ENCODE measurements around the gene SYPL1.

The SYPL1 gene

DNA sequence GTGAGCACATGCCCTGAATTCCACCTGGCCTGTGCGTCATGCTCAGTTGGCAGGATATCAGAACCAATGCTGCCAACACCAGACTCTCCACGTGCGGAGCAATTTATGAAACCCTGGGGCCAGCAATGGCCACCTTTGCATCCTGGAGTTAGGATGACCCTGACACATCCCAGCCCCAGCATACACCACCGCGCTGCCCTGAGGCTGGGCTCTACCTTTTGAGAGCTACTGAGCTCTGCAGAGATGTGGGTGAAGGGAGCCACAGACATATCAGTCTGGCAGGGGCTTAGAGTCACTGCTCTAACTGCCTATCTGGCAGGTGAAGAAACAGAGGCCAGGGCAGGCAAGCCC lies 41.9 kb downstream of the SYPL1 start:
- no peak overlapping the region for H3K4me3 ChIP-seq (ENCODE audit: low read depth, low read length)
- H3K36me3 ChIP-seq (ENCODE audit: control insufficient read depth, insufficient read depth, low read length) = no peaks in the 10 kb centered on the region
- no peaks in the 10 kb centered on the region for H3K9me3 ChIP-seq (ENCODE audit: control insufficient read depth, insufficient read depth, low read length)
- no peak overlapping the region for H3K9ac ChIP-seq (ENCODE audit: low read depth, low read length)
- no peaks in the 10 kb centered on the region for H3K4me1 ChIP-seq (ENCODE audit: control insufficient read depth, insufficient read depth, low read length)
- H3K27me3 ChIP-seq (ENCODE audit: control insufficient read depth, insufficient read depth, low read length) = no peaks in the 10 kb centered on the region

DNA sequence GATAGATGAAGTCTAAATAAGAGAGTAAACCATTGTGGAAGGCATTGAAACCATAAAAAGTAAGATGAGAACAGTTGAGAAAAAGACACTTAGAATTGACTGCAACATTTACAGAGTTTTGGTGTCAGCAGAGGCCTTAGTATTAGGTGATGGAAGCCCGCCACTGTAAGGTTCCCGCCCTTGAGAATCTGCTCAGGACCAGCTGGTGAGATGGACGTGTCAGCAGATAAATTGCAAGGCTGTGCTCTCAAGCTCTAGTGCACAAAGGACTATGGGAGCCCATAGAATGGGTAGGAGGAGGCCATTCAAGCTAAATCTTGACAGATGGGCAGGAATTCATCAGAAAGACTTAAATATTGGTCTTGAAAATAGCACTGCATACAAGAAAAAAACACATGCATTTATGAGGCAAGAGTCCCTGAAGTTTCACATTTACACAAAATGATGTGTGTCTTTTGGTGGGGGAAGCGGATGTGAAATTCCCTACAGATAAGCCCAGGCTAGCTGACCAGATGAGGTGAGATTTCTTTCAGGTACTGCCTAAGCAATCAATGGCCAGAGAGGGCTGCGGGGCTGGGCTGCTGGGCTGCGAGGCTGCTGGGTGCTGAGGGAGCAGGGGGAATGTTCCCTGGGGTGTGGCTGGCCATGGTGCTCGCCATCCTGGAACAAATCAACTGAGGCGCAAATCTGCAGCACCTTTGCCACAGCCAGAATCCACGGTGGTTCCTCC lies 42.5 kb downstream of the SYPL1 start:
- H3K4me3 ChIP-seq (ENCODE audit: low read depth, low read length) = no peak overlapping the region
- no peaks in the 10 kb centered on the region for H3K36me3 ChIP-seq (ENCODE audit: control insufficient read depth, insufficient read depth, low read length)
- H3K9me3 ChIP-seq (ENCODE audit: control insufficient read depth, insufficient read depth, low read length) = no peaks in the 10 kb centered on the region
- no peak overlapping the region for H3K9ac ChIP-seq (ENCODE audit: low read depth, low read length)
- no peaks in the 10 kb centered on the region for H3K27me3 ChIP-seq (ENCODE audit: control insufficient read depth, insufficient read depth, low read length)
- no peaks in the 10 kb centered on the region for H3K4me1 ChIP-seq (ENCODE audit: control insufficient read depth, insufficient read depth, low read length)

DNA sequence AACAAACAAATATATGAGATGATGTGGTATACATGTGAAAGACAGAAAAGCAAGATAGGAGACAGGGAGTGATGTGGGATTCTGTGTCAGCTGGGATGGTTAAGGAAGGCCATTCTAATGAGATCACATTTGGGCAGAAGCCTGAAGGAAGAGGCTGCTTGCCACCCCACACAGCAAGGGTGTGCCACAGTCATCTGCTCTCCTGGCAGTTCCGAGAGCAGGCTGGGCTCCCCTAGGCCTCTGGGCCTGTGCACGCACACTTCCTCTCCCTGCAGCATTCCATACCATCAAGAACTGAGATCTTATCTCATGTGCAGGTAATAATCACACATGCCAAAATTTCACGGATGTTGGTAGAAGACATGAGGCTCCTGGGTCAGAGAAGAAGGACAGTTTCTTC lies 43.1 kb downstream of the SYPL1 start:
- Histone ChIP-seq H3K9me3 (ENCODE audit: control insufficient read depth, insufficient read depth, low read length) (no peaks in the 10 kb centered on the region), H3K9ac (ENCODE audit: low read depth, low read length) (no peak overlapping the region), H3K4me1 (ENCODE audit: control insufficient read depth, insufficient read depth, low read length) (no peaks in the 10 kb centered on the region), H3K4me3 (ENCODE audit: low read depth, low read length) (no peak overlapping the region), H3K27me3 (ENCODE audit: control insufficient read depth, insufficient read depth, low read length) (no peaks in the 10 kb centered on the region), H3K36me3 (ENCODE audit: control insufficient read depth, insufficient read depth, low read length) (no peaks in the 10 kb centered on the region)

DNA sequence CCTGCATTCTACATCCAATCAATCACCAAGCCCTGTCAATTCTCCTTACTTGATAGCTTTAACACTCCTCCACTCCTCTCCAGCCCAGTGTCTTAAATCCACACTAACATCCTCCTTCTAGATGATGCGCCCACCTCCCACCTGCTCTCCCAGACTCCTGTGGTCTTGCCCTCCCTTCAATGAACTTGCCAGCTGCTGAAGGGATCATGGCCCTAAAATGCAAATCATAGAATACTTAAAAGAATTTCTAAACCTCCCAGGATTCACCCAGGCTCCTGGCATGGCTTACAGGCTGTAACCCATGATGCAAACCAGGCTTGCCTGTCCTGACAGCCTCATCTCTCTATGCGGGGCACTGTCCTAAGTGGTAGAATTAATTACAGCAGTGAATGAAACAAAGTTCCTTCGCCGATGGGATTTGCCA lies 43.6 kb downstream of the SYPL1 start:
- Histone ChIP-seq H3K4me1 (ENCODE audit: control insufficient read depth, insufficient read depth, low read length) (no peaks in the 10 kb centered on the region), H3K27me3 (ENCODE audit: control insufficient read depth, insufficient read depth, low read length) (no peaks in the 10 kb centered on the region), H3K4me3 (ENCODE audit: low read depth, low read length) (no peak overlapping the region), H3K36me3 (ENCODE audit: control insufficient read depth, insufficient read depth, low read length) (no peaks in the 10 kb centered on the region), H3K9ac (ENCODE audit: low read depth, low read length) (no peak overlapping the region), H3K9me3 (ENCODE audit: control insufficient read depth, insufficient read depth, low read length) (no peaks in the 10 kb centered on the region)

DNA sequence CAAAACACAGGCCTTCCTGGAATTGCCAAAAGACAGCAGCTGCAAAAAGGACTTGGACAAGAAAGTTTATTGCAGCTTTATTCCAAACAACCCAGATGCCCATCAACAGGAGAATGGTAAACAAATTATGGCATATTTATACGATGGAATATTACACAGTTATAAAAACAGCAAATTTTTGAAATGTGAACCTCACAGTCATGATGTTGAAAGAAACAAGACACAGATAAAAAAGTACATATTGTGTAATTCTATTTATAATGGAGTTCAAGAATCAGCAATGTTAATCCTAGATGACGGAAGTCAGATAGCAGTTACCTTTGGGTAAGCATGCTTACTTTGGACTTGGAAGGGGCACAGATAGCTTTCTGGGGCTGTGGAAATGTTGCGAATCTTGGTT lies 44.4 kb downstream of the SYPL1 start:
- H3K9ac ChIP-seq (ENCODE audit: low read depth, low read length) = no peak overlapping the region
- no peak overlapping the region for H3K4me3 ChIP-seq (ENCODE audit: low read depth, low read length)
- no peaks in the 10 kb centered on the region for H3K9me3 ChIP-seq (ENCODE audit: control insufficient read depth, insufficient read depth, low read length)
- no peaks in the 10 kb centered on the region for H3K4me1 ChIP-seq (ENCODE audit: control insufficient read depth, insufficient read depth, low read length)
- H3K27me3 ChIP-seq (ENCODE audit: control insufficient read depth, insufficient read depth, low read length) = no peaks in the 10 kb centered on the region
- H3K36me3 ChIP-seq (ENCODE audit: control insufficient read depth, insufficient read depth, low read length) = no peaks in the 10 kb centered on the region

DNA sequence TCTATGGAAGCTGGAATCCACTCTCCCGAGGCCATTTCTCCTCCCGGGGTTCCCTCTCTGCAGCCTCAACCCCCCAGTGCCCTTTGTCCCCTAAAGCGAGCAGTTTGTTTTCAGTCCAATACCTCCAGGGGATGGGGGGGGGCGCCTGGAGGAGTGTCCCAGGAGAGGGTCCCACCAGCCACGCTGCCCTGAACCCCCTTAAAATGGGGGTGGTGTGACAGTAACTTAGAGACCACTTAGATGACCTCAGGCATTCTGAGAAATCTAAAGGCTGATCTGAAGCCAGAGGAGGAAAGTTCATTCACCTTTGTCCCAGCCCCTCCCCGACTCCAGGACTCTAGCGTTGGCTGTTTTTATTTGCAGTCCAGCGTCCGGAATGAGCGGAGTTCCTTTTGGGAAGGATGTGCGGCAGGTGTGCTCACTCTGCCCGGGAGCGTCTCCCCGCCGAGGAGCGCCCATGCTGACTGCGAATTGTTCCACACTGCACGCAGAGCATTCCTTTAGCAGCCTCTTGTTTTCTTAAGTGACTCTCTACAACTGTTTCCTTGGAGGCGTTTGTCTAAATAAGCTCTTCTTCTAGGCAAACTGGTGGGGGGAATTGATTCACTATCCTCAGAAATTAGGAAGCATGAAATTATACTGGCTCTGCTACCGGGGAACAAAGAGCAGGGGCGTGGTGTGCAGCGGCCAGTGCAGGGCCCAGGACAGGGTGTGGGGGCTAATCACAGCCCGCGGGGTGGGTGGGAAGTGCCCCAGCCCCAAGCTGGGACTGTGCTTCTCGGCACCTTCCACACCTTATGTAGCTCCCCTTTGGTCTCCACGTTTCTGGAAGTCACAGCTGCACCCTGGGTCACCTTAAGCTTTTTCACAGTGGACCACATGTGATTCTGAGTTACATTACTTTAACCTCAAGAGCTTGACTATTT lies 46.3 kb downstream of the SYPL1 start:
- H3K27me3 ChIP-seq (ENCODE audit: control insufficient read depth, insufficient read depth, low read length) = no peaks in the 10 kb centered on the region
- no peak overlapping the region for H3K9ac ChIP-seq (ENCODE audit: low read depth, low read length)

GRCh38 chr7:106064771-106065574 lies 47.1 kb downstream of the SYPL1 start:
- Histone ChIP-seq H3K4me3 (ENCODE audit: low read depth, low read length) (no peak overlapping the region), H3K27me3 (ENCODE audit: control insufficient read depth, insufficient read depth, low read length) (no peaks in the 10 kb centered on the region), H3K4me1 (ENCODE audit: control insufficient read depth, insufficient read depth, low read length) (no peaks in the 10 kb centered on the region), H3K36me3 (ENCODE audit: control insufficient read depth, insufficient read depth, low read length) (no peaks in the 10 kb centered on the region), H3K9ac (ENCODE audit: low read depth, low read length) (peak overlapping the region; percentile 12), H3K9me3 (ENCODE audit: control insufficient read depth, insufficient read depth, low read length) (no peaks in the 10 kb centered on the region)

More for the DNA sequence above, 46.3 kb downstream of the SYPL1 start:
- Histone ChIP-seq H3K4me1 (ENCODE audit: control insufficient read depth, insufficient read depth, low read length) (no peaks in the 10 kb centered on the region), H3K4me3 (ENCODE audit: low read depth, low read length) (no peak overlapping the region), H3K9me3 (ENCODE audit: control insufficient read depth, insufficient read depth, low read length) (no peaks in the 10 kb centered on the region), H3K36me3 (ENCODE audit: control insufficient read depth, insufficient read depth, low read length) (no peaks in the 10 kb centered on the region)

GRCh38 chr7:106064316-106064715 lies 47.8 kb downstream of the SYPL1 start:
- no peaks in the 10 kb centered on the region for H3K9me3 ChIP-seq (ENCODE audit: control insufficient read depth, insufficient read depth, low read length)
- no peak overlapping the region for H3K4me3 ChIP-seq (ENCODE audit: low read depth, low read length)
- H3K27me3 ChIP-seq (ENCODE audit: control insufficient read depth, insufficient read depth, low read length) = no peaks in the 10 kb centered on the region
- no peaks in the 10 kb centered on the region for H3K4me1 ChIP-seq (ENCODE audit: control insufficient read depth, insufficient read depth, low read length)
- H3K36me3 ChIP-seq (ENCODE audit: control insufficient read depth, insufficient read depth, low read length) = no peaks in the 10 kb centered on the region
- no peak overlapping the region for H3K9ac ChIP-seq (ENCODE audit: low read depth, low read length)

DNA sequence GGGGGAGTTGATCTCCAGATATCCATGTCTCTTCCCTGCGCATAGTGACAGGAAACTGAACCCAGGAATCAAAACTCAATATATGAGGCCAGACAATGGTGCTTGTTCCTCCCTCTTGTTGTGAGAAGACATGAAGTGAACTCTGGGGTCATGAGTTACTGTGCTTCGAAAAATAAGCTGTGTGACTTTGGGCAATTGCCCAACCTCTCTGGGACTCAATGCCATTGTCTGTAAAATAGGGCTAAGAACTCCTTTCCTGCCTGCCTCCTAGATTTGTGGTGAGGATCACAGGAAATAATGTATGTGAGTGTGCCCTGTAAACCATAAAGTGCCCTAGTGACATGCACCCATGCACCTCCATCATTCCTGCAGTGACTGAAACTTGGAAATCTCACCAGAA lies 48.4 kb downstream of the SYPL1 start:
- Histone ChIP-seq H3K4me3 (ENCODE audit: low read depth, low read length) (no peak overlapping the region), H3K36me3 (ENCODE audit: control insufficient read depth, insufficient read depth, low read length) (no peaks in the 10 kb centered on the region), H3K9ac (ENCODE audit: low read depth, low read length) (no peak overlapping the region), H3K4me1 (ENCODE audit: control insufficient read depth, insufficient read depth, low read length) (no peaks in the 10 kb centered on the region), H3K27me3 (ENCODE audit: control insufficient read depth, insufficient read depth, low read length) (no peaks in the 10 kb centered on the region), H3K9me3 (ENCODE audit: control insufficient read depth, insufficient read depth, low read length) (no peaks in the 10 kb centered on the region)

GRCh38 chr7:106063024-106063423 lies 49.1 kb downstream of the SYPL1 start:
- no peak overlapping the region for H3K4me3 ChIP-seq (ENCODE audit: low read depth, low read length)
- H3K9ac ChIP-seq (ENCODE audit: low read depth, low read length) = no peak overlapping the region
- no peaks in the 10 kb centered on the region for H3K36me3 ChIP-seq (ENCODE audit: control insufficient read depth, insufficient read depth, low read length)
- H3K4me1 ChIP-seq (ENCODE audit: control insufficient read depth, insufficient read depth, low read length) = no peaks in the 10 kb centered on the region
- no peaks in the 10 kb centered on the region for H3K27me3 ChIP-seq (ENCODE audit: control insufficient read depth, insufficient read depth, low read length)
- no peaks in the 10 kb centered on the region for H3K9me3 ChIP-seq (ENCODE audit: control insufficient read depth, insufficient read depth, low read length)

DNA sequence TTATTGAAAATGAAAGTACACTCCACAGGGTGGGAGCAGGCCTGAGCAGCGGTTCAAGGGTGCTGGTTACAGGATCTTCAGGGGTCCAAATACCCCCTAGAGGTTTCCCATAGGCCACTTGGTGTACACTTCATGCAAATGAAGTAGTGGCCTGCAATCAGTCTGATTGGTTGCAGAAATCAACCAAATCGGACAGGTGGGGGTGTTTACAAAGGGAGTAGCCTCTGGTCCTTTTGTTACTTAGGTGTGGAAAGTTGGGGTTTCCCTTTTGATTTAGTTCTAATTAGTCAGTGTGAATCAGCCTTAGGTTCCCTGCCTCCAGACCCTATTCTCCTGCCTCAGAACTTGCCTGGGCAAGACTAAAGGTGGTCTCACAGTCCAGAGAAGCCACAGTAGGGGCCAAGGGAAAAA lies 49.6 kb downstream of the SYPL1 start:
- Histone ChIP-seq H3K27me3 (ENCODE audit: control insufficient read depth, insufficient read depth, low read length) (no peaks in the 10 kb centered on the region), H3K4me1 (ENCODE audit: control insufficient read depth, insufficient read depth, low read length) (no peaks in the 10 kb centered on the region), H3K9me3 (ENCODE audit: control insufficient read depth, insufficient read depth, low read length) (no peaks in the 10 kb centered on the region), H3K36me3 (ENCODE audit: control insufficient read depth, insufficient read depth, low read length) (no peaks in the 10 kb centered on the region), H3K4me3 (ENCODE audit: low read depth, low read length) (no peak overlapping the region), H3K9ac (ENCODE audit: low read depth, low read length) (no peak overlapping the region)
